ENCODE results near the gene NTRK2. TPM values are rescaled to one million over a fixed set of nuclear protein-coding genes. Genes with fewer than 3 reads are reported as not detected.

NTRK2 gene
- total and polyA plus RNA-seq, 2 experiments from 2014 or later: 0.99 to 3.7 TPM

- Histone ChIP-seq H3K36me3 (replicated peaks; ENCODE audit: insufficient read depth, low read depth) (no peaks in the 10 kb centered on the region), H3K4me1 (ENCODE audit: insufficient read depth) (no peaks in the 10 kb centered on the region), H4K20me1 (ENCODE audit: insufficient read depth, poor library complexity, severe bottlenecking) (no peaks in the 10 kb centered on the region), H3K9me3 (ENCODE audit: low read depth) (no peaks in the 10 kb centered on the region), H3K27ac (no peak overlapping the region), H3K4me3 (no peak overlapping the region), H2AFZ (no peak overlapping the region), H3K4me2 (no peak overlapping the region), H3K9me2 (replicated peaks; ENCODE audit: insufficient read depth) (no peaks in the 10 kb centered on the region), H3K27me3 (no peaks in the 10 kb centered on the region), H3K79me2 (no peaks in the 10 kb centered on the region)
- WGBS (ENCODE audit: low lambda C conversion rate, missing lambda C conversion rate): 95% methylated on average over 7 of the region's 7 CpGs
- no peak for DNase-seq (ENCODE audit: low spot score)
- TF ChIP-seq CTCF (IDR thresholded peaks at IDR 0.05; ENCODE audit: poor library complexity): no peak
These were observed 74.7 kb downstream of the NTRK2 start for GRCh38 chr9:84744195-84744594.

- H3K4me2 ChIP-seq: no peak overlapping the region
- WGBS (ENCODE audit: low lambda C conversion rate, missing lambda C conversion rate): 89% methylated on average over 11 of the region's 11 CpGs
These were observed 75.2 kb downstream of the NTRK2 start for GRCh38 chr9:84744726-84745125.

GRCh38 chr9:84748112-84748511 lies 78.6 kb downstream of the NTRK2 start:
- no peak overlapping the region for H3K27ac ChIP-seq
- no peaks in the 10 kb centered on the region for H3K9me3 ChIP-seq (ENCODE audit: low read depth)
- H3K79me2 ChIP-seq: no peaks in the 10 kb centered on the region
- no peak for DNase-seq (ENCODE audit: low spot score)
- no peaks in the 10 kb centered on the region for H4K20me1 ChIP-seq (ENCODE audit: insufficient read depth, poor library complexity, severe bottlenecking)
- no peaks in the 10 kb centered on the region for H3K4me1 ChIP-seq (ENCODE audit: insufficient read depth)
- 64% methylated on average over 2 of the region's 2 CpGs for WGBS (ENCODE audit: low lambda C conversion rate, missing lambda C conversion rate)
- no peaks in the 10 kb centered on the region for H3K27me3 ChIP-seq
- H3K4me3 ChIP-seq: no peak overlapping the region
- TF ChIP-seq CTCF (IDR thresholded peaks at IDR 0.05; ENCODE audit: poor library complexity) (no peak), EZH2phosphoT487 (IDR thresholded peaks at IDR 0.05; ENCODE audit: low read depth, severe bottlenecking, unreplicated experiment) (no peak), EZH2 (IDR thresholded peaks at IDR 0.05; ENCODE audit: borderline replicate concordance) (no peak)
- no peak overlapping the region for H3K4me2 ChIP-seq
- no peaks in the 10 kb centered on the region for H3K9me2 ChIP-seq (replicated peaks; ENCODE audit: insufficient read depth)
- no peaks in the 10 kb centered on the region for H3K36me3 ChIP-seq (replicated peaks; ENCODE audit: insufficient read depth, low read depth)
- H2AFZ ChIP-seq: no peak overlapping the region

More at GRCh38 chr9:84744726-84745125, 75.2 kb downstream of the NTRK2 start:
- Histone ChIP-seq H3K27ac (no peak overlapping the region), H3K9me2 (replicated peaks; ENCODE audit: insufficient read depth) (no peaks in the 10 kb centered on the region), H3K9me3 (ENCODE audit: low read depth) (no peaks in the 10 kb centered on the region), H3K4me1 (ENCODE audit: insufficient read depth) (no peaks in the 10 kb centered on the region), H2AFZ (no peak overlapping the region), H3K79me2 (no peaks in the 10 kb centered on the region), H3K4me3 (no peak overlapping the region), H4K20me1 (ENCODE audit: insufficient read depth, poor library complexity, severe bottlenecking) (no peaks in the 10 kb centered on the region), H3K36me3 (replicated peaks; ENCODE audit: insufficient read depth, low read depth) (no peaks in the 10 kb centered on the region), H3K27me3 (no peaks in the 10 kb centered on the region)
- TF ChIP-seq EZH2phosphoT487 (IDR thresholded peaks at IDR 0.05; ENCODE audit: low read depth, severe bottlenecking, unreplicated experiment) (no peak), CTCF (IDR thresholded peaks at IDR 0.05; ENCODE audit: poor library complexity) (no peak), EZH2 (IDR thresholded peaks at IDR 0.05; ENCODE audit: borderline replicate concordance) (no peak)
- DNase-seq (ENCODE audit: low spot score): no peak

All from hepatocyte (in vitro differentiated cells).